Transverse colon (tissue), 4 donors: Measurements from ENCODE around the gene NEK1.

Experiments
- EP300 ChIP-seq: sonication (generic); formaldehyde crosslinking; IDR thresholded peaks from one replicate; pipeline ENCODE4 v1.6.1; 2017; ENCODE audit warnings: antibody characterized with exemption, low read depth
- POLR2AphosphoS5 ChIP-seq, 3 donors: sonication (generic); formaldehyde crosslinking; IDR thresholded peaks; one replicate each; pipeline ENCODE4 v1.6.1; 2016; ENCODE audit warnings: antibody characterized with exemption in 3 of 3
- TF ChIP-seq, protein P1 (sequence below), 5 experiments: fragments of 200-600 bp in 3 of 5; fragments of 450-650 bp in 2 of 5; sonication (generic) in 3 of 5; IDR thresholded peaks; 1 replicate in 2 of 5; 2 replicates in 3 of 5; pipeline ENCODE4 v1.5.1; 2016 to 2017; ENCODE audit warnings: antibody characterized with exemption in 5 of 5, inconsistent platforms in 3 of 5, mild to moderate bottlenecking in 2 of 5, moderate library complexity in 1 of 5

DNA sequence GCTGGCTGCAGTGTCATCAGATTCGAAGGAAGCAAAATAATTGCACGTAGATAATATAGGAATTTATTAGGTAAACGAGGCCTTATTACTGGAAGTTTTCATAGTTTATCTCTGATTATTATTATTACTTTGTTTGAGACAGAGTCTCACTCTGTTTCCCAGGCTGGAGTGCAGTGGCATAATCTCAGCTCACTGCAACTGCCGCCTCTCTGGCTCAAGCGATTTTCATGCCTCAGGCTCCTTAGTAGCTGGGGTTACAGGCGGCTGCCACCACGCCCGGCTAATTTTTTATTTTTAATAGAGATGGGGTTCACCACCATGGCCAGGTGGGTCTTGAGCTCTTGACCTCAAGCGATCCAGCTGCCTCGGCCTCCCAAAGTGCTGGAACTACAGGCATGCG is 20.5 kb upstream of the NEK1 start:
- TF ChIP-seq, protein P1, sequence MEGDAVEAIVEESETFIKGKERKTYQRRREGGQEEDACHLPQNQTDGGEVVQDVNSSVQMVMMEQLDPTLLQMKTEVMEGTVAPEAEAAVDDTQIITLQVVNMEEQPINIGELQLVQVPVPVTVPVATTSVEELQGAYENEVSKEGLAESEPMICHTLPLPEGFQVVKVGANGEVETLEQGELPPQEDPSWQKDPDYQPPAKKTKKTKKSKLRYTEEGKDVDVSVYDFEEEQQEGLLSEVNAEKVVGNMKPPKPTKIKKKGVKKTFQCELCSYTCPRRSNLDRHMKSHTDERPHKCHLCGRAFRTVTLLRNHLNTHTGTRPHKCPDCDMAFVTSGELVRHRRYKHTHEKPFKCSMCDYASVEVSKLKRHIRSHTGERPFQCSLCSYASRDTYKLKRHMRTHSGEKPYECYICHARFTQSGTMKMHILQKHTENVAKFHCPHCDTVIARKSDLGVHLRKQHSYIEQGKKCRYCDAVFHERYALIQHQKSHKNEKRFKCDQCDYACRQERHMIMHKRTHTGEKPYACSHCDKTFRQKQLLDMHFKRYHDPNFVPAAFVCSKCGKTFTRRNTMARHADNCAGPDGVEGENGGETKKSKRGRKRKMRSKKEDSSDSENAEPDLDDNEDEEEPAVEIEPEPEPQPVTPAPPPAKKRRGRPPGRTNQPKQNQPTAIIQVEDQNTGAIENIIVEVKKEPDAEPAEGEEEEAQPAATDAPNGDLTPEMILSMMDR (IDR thresholded peaks at IDR 0.05): no peak
- no peak for TF ChIP-seq POLR2AphosphoS5 (IDR thresholded peaks at IDR 0.05)
- TF ChIP-seq EP300: no peak
